ENCODE data around the gene BEND3. TPM values are rescaled to one million over a fixed set of nuclear protein-coding genes. Genes with fewer than 3 reads are reported as not detected.
"Not testable (repeated sequence)": the region's sequence is repeated elsewhere in the genome, so short reads cannot be mapped to it uniquely, and the experiment has no call there.

Gene BEND3
- total RNA-seq, 2 donors from 2014 or later: 4.0 TPM

- H3K9me3 ChIP-seq: no peaks in the 10 kb centered on the region
- H3K4me3 ChIP-seq: no peak overlapping the region
- 78% methylated on average over 12 of the region's 12 CpGs for WGBS
- H3K4me1 ChIP-seq (replicated peaks): peaks cover 3% of the 10 kb centered on the region
- no peak for TF ChIP-seq POLR2A (IDR thresholded peaks at IDR 0.05)
- TF ChIP-seq POLR2AphosphoS5 (IDR thresholded peaks at IDR 0.05): no peak
- no peak for TF ChIP-seq CTCF (IDR thresholded peaks at IDR 0.05)
- H3K27ac ChIP-seq: no peak overlapping the region
- DNase-seq (ENCODE audit: low spot score): no peak
- intact Hi-C loops (cut with DNase I): no loop called here
- H3K27me3 ChIP-seq (replicated peaks; ENCODE audit: insufficient read depth): no peaks in the 10 kb centered on the region
- H3K36me3 ChIP-seq: no peaks in the 10 kb centered on the region
These were observed 39.0 kb upstream of the BEND3 start for GRCh38 chr6:107154131-107154800.

- no peak for DNase-seq (ENCODE audit: low spot score)
- WGBS: 65% methylated on average over 8 of the region's 8 CpGs
- no peaks in the 10 kb centered on the region for H3K9me3 ChIP-seq
- H3K36me3 ChIP-seq: no peaks in the 10 kb centered on the region
- H3K4me3 ChIP-seq: no peak overlapping the region
- H3K27ac ChIP-seq: peak overlapping the region in 1 of 2 donors; percentile 1
- intact Hi-C loops (cut with DNase I): no loop called here
- peaks cover 3% of the 10 kb centered on the region for H3K4me1 ChIP-seq (replicated peaks)
- TF ChIP-seq POLR2A (IDR thresholded peaks at IDR 0.05): no peak
- peak; percentile 30 for TF ChIP-seq POLR2AphosphoS5 (IDR thresholded peaks at IDR 0.05)
- H3K27me3 ChIP-seq (replicated peaks; ENCODE audit: insufficient read depth): no peaks in the 10 kb centered on the region
These were observed 37.5 kb upstream of the BEND3 start for GRCh38 chr6:107152638-107153430.

- DNase-seq (ENCODE audit: low spot score): no peak
- no peaks in the 10 kb centered on the region for H3K4me1 ChIP-seq (replicated peaks)
- H3K9me3 ChIP-seq: no peaks in the 10 kb centered on the region
- no peak overlapping the region for H3K4me3 ChIP-seq
- 76% methylated on average over 4 of the region's 4 CpGs for WGBS
- intact Hi-C loops (cut with DNase I): no loop called here
- no peaks in the 10 kb centered on the region for H3K27me3 ChIP-seq (replicated peaks; ENCODE audit: insufficient read depth)
- H3K27ac ChIP-seq: no peak overlapping the region
- no peaks in the 10 kb centered on the region for H3K36me3 ChIP-seq
- no peak for TF ChIP-seq CTCF (IDR thresholded peaks at IDR 0.05)
- TF ChIP-seq POLR2AphosphoS5 (IDR thresholded peaks at IDR 0.05): no peak
These were observed 29.4 kb upstream of the BEND3 start for GRCh38 chr6:107144666-107145065.

GRCh38 chr6:107144014-107144413 is 28.7 kb upstream of the BEND3 start:
- H3K4me1 ChIP-seq (replicated peaks): no peaks in the 10 kb centered on the region
- H3K27ac ChIP-seq: no peak overlapping the region
- no peaks in the 10 kb centered on the region for H3K36me3 ChIP-seq
- no peak for DNase-seq (ENCODE audit: low spot score)
- H3K4me3 ChIP-seq: no peak overlapping the region
- no peak for TF ChIP-seq CTCF (IDR thresholded peaks at IDR 0.05)
- TF ChIP-seq POLR2A (IDR thresholded peaks at IDR 0.05): no peak
- no peak for TF ChIP-seq POLR2AphosphoS5 (IDR thresholded peaks at IDR 0.05)
- no peaks in the 10 kb centered on the region for H3K9me3 ChIP-seq
- intact Hi-C loops (cut with DNase I): no loop called here
- H3K27me3 ChIP-seq (replicated peaks; ENCODE audit: insufficient read depth): no peaks in the 10 kb centered on the region

- Histone ChIP-seq H3K9me3 (no peaks in the 10 kb centered on the region), H3K36me3 (no peaks in the 10 kb centered on the region), H3K27ac (no peak overlapping the region), H3K27me3 (replicated peaks; ENCODE audit: insufficient read depth) (no peaks in the 10 kb centered on the region), H3K4me3 (no peak overlapping the region), H3K4me1 (replicated peaks) (no peaks in the 10 kb centered on the region)
- intact Hi-C loops (cut with DNase I): no loop called here
- TF ChIP-seq CTCF (IDR thresholded peaks at IDR 0.05): no peak
- no peak for TF ChIP-seq POLR2AphosphoS5 (IDR thresholded peaks at IDR 0.05)
- TF ChIP-seq POLR2A (IDR thresholded peaks at IDR 0.05): no peak
- no peak for DNase-seq (ENCODE audit: low spot score)
- 45% methylated on average over 3 of the region's 3 CpGs for WGBS
These were observed 25.3 kb upstream of the BEND3 start for GRCh38 chr6:107140581-107140980.

- not testable (repeated sequence) for DNase-seq (ENCODE audit: low spot score)
These were observed 21.0 kb upstream of the BEND3 start for GRCh38 chr6:107136324-107136723.

GRCh38 chr6:107135048-107135680 is 19.8 kb upstream of the BEND3 start:
- H3K27ac ChIP-seq; H3K4me1 ChIP-seq (replicated peaks); intact Hi-C loops (cut with DNase I); H3K4me3 ChIP-seq; H3K36me3 ChIP-seq; DNase-seq (ENCODE audit: low spot score); H3K27me3 ChIP-seq (replicated peaks; ENCODE audit: insufficient read depth); H3K9me3 ChIP-seq: not testable (repeated sequence)
- 96% methylated on average over 14 of the region's 14 CpGs for WGBS

More at GRCh38 chr6:107136324-107136723, 21.0 kb upstream of the BEND3 start:
- H3K27me3 ChIP-seq (replicated peaks; ENCODE audit: insufficient read depth); H3K27ac ChIP-seq; H3K4me1 ChIP-seq (replicated peaks); H3K36me3 ChIP-seq; H3K4me3 ChIP-seq; H3K9me3 ChIP-seq; intact Hi-C loops (cut with DNase I): not testable (repeated sequence)
- 88% methylated on average over 3 of the region's 3 CpGs for WGBS
